Suprapubic skin (tissue), 4 donors: ENCODE results near the gene ZNF776. TPM values are rescaled to one million over a fixed set of nuclear protein-coding genes. Genes with fewer than 3 reads are reported as not detected.
"Not testable (repeated sequence)": the region's sequence is repeated elsewhere in the genome, so short reads cannot be mapped to it uniquely, and the experiment has no call there.

Source experiments
- DNase-seq, 2 donors: peaks; one replicate each; pipeline ENCODE4 v3.0.0-alpha.2; 2019; ENCODE audit warnings: low spot score in 2 of 2
- H3K27ac ChIP-seq: fragments of 200-600 bp; sonication (generic); one replicate; pipeline ENCODE4 v1.5.1; 2019
- H3K27me3 ChIP-seq: fragments of 200-600 bp; sonication (generic); one replicate; pipeline ENCODE4 v1.5.1; 2019
- H3K36me3 ChIP-seq: fragments of 200-600 bp; sonication (generic); one replicate; pipeline ENCODE4 v1.5.1; 2019
- H3K4me1 ChIP-seq: fragments of 200-600 bp; sonication (generic); one replicate; pipeline ENCODE4 v1.5.1; 2019
- H3K4me3 ChIP-seq: fragments of 200-600 bp; sonication (generic); one replicate; pipeline ENCODE4 v1.5.1; 2019; ENCODE audit warnings: mild to moderate bottlenecking
- H3K9me3 ChIP-seq: fragments of 200-600 bp; sonication (generic); one replicate; pipeline ENCODE4 v1.5.1; 2019
- EP300 ChIP-seq: sonication (generic); formaldehyde crosslinking; IDR thresholded peaks from one replicate; pipeline ENCODE4 v1.6.1; 2017; ENCODE audit warnings: antibody characterized with exemption
- POLR2A ChIP-seq, 2 donors: fragments of 450-650 bp; IDR thresholded peaks; one replicate each; pipeline ENCODE4 v1.6.1; 2017; ENCODE audit warnings: antibody characterized with exemption in 2 of 2, mild to moderate bottlenecking in 2 of 2, moderate library complexity in 2 of 2
- POLR2AphosphoS5 ChIP-seq, 3 donors: sonication (generic); formaldehyde crosslinking; IDR thresholded peaks; one replicate each; pipeline ENCODE4 v1.6.1; 2017; ENCODE audit warnings: antibody characterized with exemption in 3 of 3
- WGBS: methylation state at CpG from one replicate; pipeline ENCODE4 v1.1.5; 2018; 5-methylcytosine and 5-hydroxymethylcytosine counted together
- total RNA-seq, 4 donors: library from RNA; depleted of rRNA; stranded (reverse); fragments of >200 nt; gene quantifications; one replicate each; pipeline ENCODE4 v1.1.0, GENCODE V29; 2016
- TF ChIP-seq, protein P1 (sequence below), 2 donors: fragments of 200-600 bp in 1 of 2; fragments of 450-650 bp in 1 of 2; sonication (generic) in 1 of 2; IDR thresholded peaks; one replicate each; pipeline ENCODE4 v1.5.1; 2016 to 2019; ENCODE audit warnings: antibody characterized with exemption in 2 of 2, mild to moderate bottlenecking in 1 of 2, moderate library complexity in 1 of 2

ZNF776 gene
- total RNA-seq, 4 donors from 2014 or later: 11.2 to 23.8 (median 15.0) TPM

DNA sequence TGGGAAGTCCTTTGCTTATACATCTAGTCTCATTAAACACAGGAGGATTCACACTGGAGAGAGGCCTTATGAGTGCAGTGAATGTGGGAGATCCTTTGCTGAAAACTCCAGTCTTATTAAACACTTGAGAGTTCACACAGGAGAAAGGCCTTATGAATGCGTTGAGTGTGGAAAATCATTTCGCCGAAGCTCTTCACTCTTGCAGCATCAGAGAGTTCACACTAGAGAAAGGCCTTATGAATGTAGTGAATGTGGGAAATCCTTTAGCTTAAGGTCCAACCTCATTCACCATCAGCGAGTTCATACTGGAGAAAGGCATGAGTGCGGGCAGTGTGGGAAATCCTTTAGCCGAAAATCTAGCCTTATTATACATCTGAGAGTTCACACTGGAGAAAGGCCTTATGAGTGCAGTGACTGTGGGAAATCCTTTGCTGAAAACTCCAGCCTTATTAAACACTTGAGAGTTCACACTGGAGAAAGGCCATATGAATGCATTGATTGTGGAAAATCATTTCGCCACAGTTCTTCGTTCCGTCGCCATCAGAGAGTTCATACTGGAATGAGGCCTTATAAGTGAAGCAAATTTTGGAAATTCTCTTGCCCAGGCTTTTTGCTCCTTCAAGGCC is 32.7 kb downstream of the ZNF776 start:
- WGBS: 96% methylated on average over 10 of the region's 10 CpGs
- H3K4me3 ChIP-seq: no peak overlapping the region
- H3K4me1 ChIP-seq: no peaks in the 10 kb centered on the region
- H3K9me3 ChIP-seq: peaks cover 41% of the 10 kb centered on the region
- no peak overlapping the region for H3K27ac ChIP-seq
- no peaks in the 10 kb centered on the region for H3K27me3 ChIP-seq
- TF ChIP-seq EP300 (no peak), POLR2AphosphoS5 (IDR thresholded peaks at IDR 0.05) (no peak), POLR2A (IDR thresholded peaks at IDR 0.05) (no peak)
- TF ChIP-seq, protein P1, sequence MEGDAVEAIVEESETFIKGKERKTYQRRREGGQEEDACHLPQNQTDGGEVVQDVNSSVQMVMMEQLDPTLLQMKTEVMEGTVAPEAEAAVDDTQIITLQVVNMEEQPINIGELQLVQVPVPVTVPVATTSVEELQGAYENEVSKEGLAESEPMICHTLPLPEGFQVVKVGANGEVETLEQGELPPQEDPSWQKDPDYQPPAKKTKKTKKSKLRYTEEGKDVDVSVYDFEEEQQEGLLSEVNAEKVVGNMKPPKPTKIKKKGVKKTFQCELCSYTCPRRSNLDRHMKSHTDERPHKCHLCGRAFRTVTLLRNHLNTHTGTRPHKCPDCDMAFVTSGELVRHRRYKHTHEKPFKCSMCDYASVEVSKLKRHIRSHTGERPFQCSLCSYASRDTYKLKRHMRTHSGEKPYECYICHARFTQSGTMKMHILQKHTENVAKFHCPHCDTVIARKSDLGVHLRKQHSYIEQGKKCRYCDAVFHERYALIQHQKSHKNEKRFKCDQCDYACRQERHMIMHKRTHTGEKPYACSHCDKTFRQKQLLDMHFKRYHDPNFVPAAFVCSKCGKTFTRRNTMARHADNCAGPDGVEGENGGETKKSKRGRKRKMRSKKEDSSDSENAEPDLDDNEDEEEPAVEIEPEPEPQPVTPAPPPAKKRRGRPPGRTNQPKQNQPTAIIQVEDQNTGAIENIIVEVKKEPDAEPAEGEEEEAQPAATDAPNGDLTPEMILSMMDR (IDR thresholded peaks at IDR 0.05): no peak
- no peak for DNase-seq
- H3K36me3 ChIP-seq: peaks cover 65% of the 10 kb centered on the region

DNA sequence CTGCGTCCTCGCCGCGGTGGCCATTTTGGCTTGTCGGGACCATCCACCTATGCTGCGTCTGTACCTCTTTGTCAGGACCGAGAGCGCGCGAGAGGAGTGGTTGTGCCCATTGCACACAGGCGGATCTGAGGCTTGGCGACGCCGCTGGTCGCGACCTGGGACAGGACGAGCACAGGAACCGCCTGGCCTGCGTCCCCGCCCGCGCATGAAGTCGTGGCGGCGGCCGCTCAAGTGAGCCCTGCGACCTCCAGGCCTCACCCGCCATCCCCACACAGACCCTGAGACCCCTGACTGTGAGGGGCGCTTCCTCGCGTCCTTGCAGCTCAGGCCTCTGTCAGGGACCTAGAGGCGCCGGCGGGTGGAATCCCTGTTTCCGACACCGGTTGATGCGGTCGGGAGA is 39.7 kb downstream of the ZNF776 start:
- DNase-seq: no peak
- Histone ChIP-seq H3K4me3 (no peak overlapping the region), H3K9me3 (peaks cover 34% of the 10 kb centered on the region), H3K4me1 (no peaks in the 10 kb centered on the region), H3K27ac (no peak overlapping the region), H3K27me3 (no peaks in the 10 kb centered on the region), H3K36me3 (peaks cover 37% of the 10 kb centered on the region)
- WGBS: 91% methylated on average over 32 of the region's 38 CpGs
- TF ChIP-seq, protein P1 (IDR thresholded peaks at IDR 0.05): no peak
- TF ChIP-seq POLR2A (IDR thresholded peaks at IDR 0.05): no peak
- no peak for TF ChIP-seq POLR2AphosphoS5 (IDR thresholded peaks at IDR 0.05)
- no peak for TF ChIP-seq EP300

DNA sequence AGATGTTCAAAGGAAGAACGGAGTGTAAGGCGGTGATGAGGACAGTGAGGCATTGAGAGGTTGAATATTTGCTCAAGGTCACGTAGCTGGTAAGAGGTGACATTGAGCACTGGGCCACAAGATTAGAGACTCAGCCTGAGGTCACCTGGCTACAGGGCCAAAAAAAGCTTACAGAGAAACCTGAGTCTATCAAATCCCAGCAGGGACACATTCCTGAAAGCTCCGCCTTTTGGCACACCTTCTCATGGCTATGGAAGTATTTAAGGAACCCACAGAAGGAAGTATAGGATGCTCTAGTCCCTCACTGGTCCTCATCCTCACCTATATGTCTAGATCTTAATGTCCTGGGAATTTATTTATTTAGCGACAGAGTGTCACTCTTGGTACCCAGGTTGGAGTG is 40.3 kb downstream of the ZNF776 start:
- no peaks in the 10 kb centered on the region for H3K4me1 ChIP-seq
- H3K36me3 ChIP-seq: peaks cover 40% of the 10 kb centered on the region
- H3K9me3 ChIP-seq: peaks cover 32% of the 10 kb centered on the region
- DNase-seq: no peak
- WGBS: 90% methylated on average over 5 of the region's 5 CpGs
- TF ChIP-seq, protein P1 (IDR thresholded peaks at IDR 0.05): no peak
- TF ChIP-seq POLR2AphosphoS5 (IDR thresholded peaks at IDR 0.05): no peak
- no peak for TF ChIP-seq EP300
- no peak for TF ChIP-seq POLR2A (IDR thresholded peaks at IDR 0.05)
- H3K27ac ChIP-seq: no peak overlapping the region
- H3K27me3 ChIP-seq: no peaks in the 10 kb centered on the region
- no peak overlapping the region for H3K4me3 ChIP-seq

DNA sequence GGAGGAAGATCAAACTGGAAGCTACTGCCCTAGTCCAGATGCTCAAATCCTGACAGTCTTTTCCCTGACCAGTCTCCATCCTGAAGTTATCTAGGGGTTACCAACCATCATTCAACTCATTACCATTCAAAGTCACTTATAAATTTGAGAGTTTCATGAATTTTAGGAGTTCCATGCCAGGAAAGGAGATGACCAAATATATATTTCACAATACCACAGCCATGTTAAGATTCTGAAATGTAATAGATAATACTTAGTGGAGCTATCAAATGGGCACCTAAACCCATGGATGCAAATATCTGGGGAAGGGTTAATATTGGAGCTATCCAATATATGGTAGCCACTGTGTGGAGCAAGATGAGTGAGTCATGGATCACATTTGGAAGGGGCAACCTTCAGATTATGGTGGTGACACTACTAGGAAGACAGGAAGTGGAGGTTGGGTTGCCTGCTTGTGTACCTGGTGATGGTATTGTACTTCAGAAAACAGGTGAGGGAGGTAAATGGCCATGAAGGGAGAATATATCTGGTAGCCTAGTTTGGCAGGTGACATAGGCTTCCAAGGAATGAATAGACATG is 41.6 kb downstream of the ZNF776 start:
- TF ChIP-seq EP300 (no peak), POLR2AphosphoS5 (IDR thresholded peaks at IDR 0.05) (no peak), POLR2A (IDR thresholded peaks at IDR 0.05) (no peak)
- TF ChIP-seq, protein P1 (IDR thresholded peaks at IDR 0.05): no peak
- Histone ChIP-seq H3K4me1 (no peaks in the 10 kb centered on the region), H3K36me3 (peaks cover 46% of the 10 kb centered on the region), H3K27ac (no peak overlapping the region), H3K4me3 (no peak overlapping the region), H3K27me3 (no peaks in the 10 kb centered on the region), H3K9me3 (peaks cover 28% of the 10 kb centered on the region)
- DNase-seq: no peak

DNA sequence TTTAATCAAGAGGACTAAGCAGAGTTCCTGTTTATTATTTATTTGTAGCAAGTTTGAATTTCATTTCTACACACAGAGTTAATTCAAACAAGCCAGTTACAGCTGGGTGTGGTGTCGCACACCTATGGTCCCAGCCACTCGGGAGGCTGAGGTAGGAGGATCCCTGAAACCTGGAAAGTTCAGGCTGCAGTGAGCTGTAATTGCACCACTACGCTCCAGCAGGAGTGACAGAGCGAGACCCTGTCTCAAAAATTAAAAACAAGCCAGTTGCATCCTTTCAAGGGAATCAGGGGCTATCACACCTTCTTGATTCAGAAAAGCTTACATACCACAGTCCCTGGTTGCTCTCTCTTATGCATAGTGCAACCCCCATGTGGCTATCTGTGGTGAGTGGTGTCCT is 42.7 kb downstream of the ZNF776 start:
- H3K9me3 ChIP-seq: peaks cover 28% of the 10 kb centered on the region
- no peak overlapping the region for H3K27ac ChIP-seq
- peaks cover 51% of the 10 kb centered on the region for H3K36me3 ChIP-seq
- TF ChIP-seq POLR2A (IDR thresholded peaks at IDR 0.05) (no peak), EP300 (no peak), POLR2AphosphoS5 (IDR thresholded peaks at IDR 0.05) (no peak)
- TF ChIP-seq, protein P1 (IDR thresholded peaks at IDR 0.05): no peak
- WGBS: 92% methylated on average over 4 of the region's 4 CpGs
- H3K4me1 ChIP-seq: no peaks in the 10 kb centered on the region
- H3K4me3 ChIP-seq: no peak overlapping the region
- no peak for DNase-seq
- H3K27me3 ChIP-seq: no peaks in the 10 kb centered on the region

DNA sequence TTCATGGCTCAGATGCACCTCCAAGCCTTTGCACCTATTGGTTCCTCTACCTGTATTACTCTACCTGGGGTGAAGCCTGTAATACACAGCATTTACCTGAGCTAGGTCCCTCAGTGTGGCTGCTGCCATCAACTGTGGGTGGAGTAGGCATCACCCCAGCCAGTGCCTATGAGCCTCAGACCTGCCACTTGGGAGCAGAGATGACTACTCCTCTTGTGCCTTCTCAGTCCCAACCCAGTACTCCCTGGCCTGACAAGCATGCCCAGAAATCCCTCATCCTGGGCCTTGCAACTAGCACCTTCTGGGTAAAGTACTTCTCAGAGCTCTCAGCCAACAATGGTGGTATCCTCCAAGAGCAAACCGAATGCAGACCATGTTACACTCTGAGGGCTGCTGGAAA is 50.0 kb downstream of the ZNF776 start:
- not testable (repeated sequence) for H3K9me3 ChIP-seq, DNase-seq, H3K27me3 ChIP-seq, H3K27ac ChIP-seq, H3K4me3 ChIP-seq
- H3K4me1 ChIP-seq: peaks cover 17% of the 10 kb centered on the region
- 100% methylated on average over 1 of the region's 1 CpG for WGBS
- peaks cover 34% of the 10 kb centered on the region for H3K36me3 ChIP-seq
